Neural crest cell (in vitro differentiated cells): ENCODE results near the gene CACNG7. TPM values are rescaled to one million over a fixed set of nuclear protein-coding genes. Genes with fewer than 3 reads are reported as not detected.

Experiments used
- DNase-seq: peaks from one replicate; pipeline ENCODE4 v3.0.0; 2021; ENCODE audit warnings: low read depth, mixed read lengths, low spot score
- H3K27ac Mint-ChIP-seq: one replicate; pipeline ENCODE4 v1.8.0; 2021; ENCODE audit warnings: mild to moderate bottlenecking, mixed read lengths; ENCODE audit not compliant: unreplicated experiment
- H3K27me3 Mint-ChIP-seq: 2 replicates; pipeline ENCODE4 v1.8.0; 2021; ENCODE audit warnings: low read depth, mild to moderate bottlenecking, mixed read lengths
- H3K36me3 Mint-ChIP-seq: 2 replicates; pipeline ENCODE4 v1.8.0; 2021; ENCODE audit warnings: low read depth, mild to moderate bottlenecking, mixed read lengths
- H3K4me1 Mint-ChIP-seq: 2 replicates; pipeline ENCODE4 v1.8.0; 2021; ENCODE audit warnings: mixed read lengths
- H3K4me3 Mint-ChIP-seq: one replicate; pipeline ENCODE4 v1.8.0; 2021; ENCODE audit warnings: mild to moderate bottlenecking, mixed read lengths
- H3K9me3 Mint-ChIP-seq: 2 replicates; pipeline ENCODE4 v1.8.0; 2021; ENCODE audit warnings: mixed read lengths
- total RNA-seq: library from RNA; stranded (reverse); gene quantifications from 2 replicates; pipeline ENCODE4 v1.2.1, GENCODE V29; 2021
- TF ChIP-seq, protein P1 (sequence below): fragments of 200-600 bp; sonication (generic); conservative IDR thresholded peaks from 2 replicates; pipeline ENCODE4 v1.5.0; 2021; ENCODE audit warnings: antibody characterized with exemption, mild to moderate bottlenecking

The CACNG7 gene
- total RNA-seq, 1 donor from 2014 or later, result 25.3 TPM

DNA sequence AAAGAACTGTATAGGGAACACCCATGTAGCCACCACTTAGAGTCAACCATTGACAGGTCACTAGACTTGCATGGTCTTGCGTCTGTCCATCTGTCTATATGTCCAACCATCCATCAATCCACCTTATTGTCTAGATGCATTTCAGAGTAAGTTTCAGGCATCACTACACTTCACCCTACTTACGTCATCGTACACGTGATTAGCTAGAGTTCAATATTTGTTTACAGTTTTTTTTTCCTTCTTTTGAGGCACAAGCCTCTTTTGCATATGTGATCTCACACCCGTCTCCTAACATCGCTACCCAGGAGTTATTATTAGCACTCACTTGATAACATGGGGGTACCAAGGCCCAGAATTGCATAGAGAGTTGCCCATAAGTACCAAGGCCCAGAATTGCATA, 6.9 kb downstream of the CACNG7 start:
- Mint-ChIP-seq H3K27ac (no peak overlapping the region), H3K4me1 (no peaks in the 10 kb centered on the region), H3K27me3 (peaks cover 18% of the 10 kb centered on the region), H3K4me3 (no peak overlapping the region), H3K36me3 (peaks cover 8% of the 10 kb centered on the region), H3K9me3 (no peaks in the 10 kb centered on the region)
- TF ChIP-seq, protein P1, sequence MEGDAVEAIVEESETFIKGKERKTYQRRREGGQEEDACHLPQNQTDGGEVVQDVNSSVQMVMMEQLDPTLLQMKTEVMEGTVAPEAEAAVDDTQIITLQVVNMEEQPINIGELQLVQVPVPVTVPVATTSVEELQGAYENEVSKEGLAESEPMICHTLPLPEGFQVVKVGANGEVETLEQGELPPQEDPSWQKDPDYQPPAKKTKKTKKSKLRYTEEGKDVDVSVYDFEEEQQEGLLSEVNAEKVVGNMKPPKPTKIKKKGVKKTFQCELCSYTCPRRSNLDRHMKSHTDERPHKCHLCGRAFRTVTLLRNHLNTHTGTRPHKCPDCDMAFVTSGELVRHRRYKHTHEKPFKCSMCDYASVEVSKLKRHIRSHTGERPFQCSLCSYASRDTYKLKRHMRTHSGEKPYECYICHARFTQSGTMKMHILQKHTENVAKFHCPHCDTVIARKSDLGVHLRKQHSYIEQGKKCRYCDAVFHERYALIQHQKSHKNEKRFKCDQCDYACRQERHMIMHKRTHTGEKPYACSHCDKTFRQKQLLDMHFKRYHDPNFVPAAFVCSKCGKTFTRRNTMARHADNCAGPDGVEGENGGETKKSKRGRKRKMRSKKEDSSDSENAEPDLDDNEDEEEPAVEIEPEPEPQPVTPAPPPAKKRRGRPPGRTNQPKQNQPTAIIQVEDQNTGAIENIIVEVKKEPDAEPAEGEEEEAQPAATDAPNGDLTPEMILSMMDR, result no peak
- DNase-seq, result no peak

DNA sequence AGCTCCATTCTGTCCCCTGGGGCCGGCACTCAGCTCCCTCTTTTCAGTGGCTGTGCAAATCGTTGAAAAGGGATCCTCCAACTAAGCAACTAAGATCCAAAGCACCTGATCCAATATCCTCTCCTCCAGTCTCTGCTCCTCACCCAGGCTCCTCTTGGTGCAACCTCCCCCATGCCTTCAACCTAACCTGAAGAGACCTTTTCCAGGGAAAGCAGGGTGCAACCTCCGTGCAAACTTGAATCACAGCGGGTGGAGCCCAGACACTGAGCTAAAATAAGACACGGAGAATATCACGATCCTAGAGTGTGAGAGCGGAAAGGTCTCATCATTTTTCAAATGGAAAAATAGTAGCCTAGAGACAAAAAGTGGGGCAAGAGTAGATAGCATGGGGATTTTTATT, 8.3 kb downstream of the CACNG7 start:
- H3K36me3 Mint-ChIP-seq, result peaks cover 8% of the 10 kb centered on the region

DNA sequence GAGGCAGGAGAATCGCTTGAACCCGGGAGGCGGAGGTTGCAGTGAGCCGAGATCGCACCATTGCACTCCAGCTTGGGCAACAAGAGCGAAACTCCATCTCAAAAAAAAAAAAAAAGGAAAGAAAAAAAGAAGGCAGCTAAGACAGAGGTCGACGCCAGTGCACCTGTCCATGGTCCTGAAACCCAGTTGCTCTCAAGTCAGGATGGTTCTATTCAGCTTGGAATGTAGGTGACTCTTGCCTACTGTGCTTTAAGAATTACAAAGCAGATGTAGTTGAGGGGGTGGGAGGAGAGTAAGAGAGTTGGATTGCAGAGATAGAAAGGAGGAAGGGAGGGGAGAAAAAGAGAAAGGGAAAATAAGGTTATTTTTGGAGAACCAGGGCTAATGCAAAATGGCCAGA, 18.7 kb downstream of the CACNG7 start:
- peaks cover 9% of the 10 kb centered on the region for H3K27me3 Mint-ChIP-seq
- DNase-seq, result peak; percentile 43
- peaks cover 23% of the 10 kb centered on the region for H3K36me3 Mint-ChIP-seq
- no peaks in the 10 kb centered on the region for H3K4me1 Mint-ChIP-seq
- TF ChIP-seq, protein P1, result no peak
- H3K27ac Mint-ChIP-seq, result no peak overlapping the region
- H3K4me3 Mint-ChIP-seq, result no peak overlapping the region
- H3K9me3 Mint-ChIP-seq, result no peaks in the 10 kb centered on the region

More for the DNA sequence above, 8.3 kb downstream of the CACNG7 start:
- peaks cover 4% of the 10 kb centered on the region for H3K27me3 Mint-ChIP-seq
- no peak overlapping the region for H3K27ac Mint-ChIP-seq
- TF ChIP-seq, protein P1, result no peak
- H3K9me3 Mint-ChIP-seq, result no peaks in the 10 kb centered on the region
- no peak overlapping the region for H3K4me3 Mint-ChIP-seq
- no peak for DNase-seq
- no peaks in the 10 kb centered on the region for H3K4me1 Mint-ChIP-seq

DNA sequence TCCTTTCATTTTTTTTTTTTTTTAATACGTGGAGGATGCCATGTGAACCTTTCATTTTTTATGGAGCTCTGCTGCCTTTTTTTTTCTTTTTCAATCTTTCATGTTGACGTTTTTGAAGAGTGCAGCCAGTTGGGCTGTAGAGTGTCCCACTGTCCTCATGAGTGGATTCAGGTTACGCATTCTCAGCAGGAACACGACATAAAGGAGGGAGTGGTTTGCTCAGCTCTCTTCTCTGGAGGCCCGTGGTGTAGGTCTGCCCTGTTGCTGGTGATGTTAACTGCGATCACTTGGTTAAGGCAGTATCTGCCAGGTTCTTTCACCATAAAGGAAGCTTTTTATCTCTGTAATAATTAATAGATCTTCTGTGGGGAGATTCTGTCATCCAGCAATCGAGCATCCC, 27.0 kb downstream of the CACNG7 start:
- Mint-ChIP-seq H3K27me3 (peaks cover 20% of the 10 kb centered on the region), H3K4me3 (no peak overlapping the region), H3K4me1 (no peaks in the 10 kb centered on the region), H3K9me3 (peaks cover 3% of the 10 kb centered on the region), H3K36me3 (peaks cover 12% of the 10 kb centered on the region), H3K27ac (no peak overlapping the region)
- TF ChIP-seq, protein P1, result no peak
- DNase-seq, result no peak

DNA sequence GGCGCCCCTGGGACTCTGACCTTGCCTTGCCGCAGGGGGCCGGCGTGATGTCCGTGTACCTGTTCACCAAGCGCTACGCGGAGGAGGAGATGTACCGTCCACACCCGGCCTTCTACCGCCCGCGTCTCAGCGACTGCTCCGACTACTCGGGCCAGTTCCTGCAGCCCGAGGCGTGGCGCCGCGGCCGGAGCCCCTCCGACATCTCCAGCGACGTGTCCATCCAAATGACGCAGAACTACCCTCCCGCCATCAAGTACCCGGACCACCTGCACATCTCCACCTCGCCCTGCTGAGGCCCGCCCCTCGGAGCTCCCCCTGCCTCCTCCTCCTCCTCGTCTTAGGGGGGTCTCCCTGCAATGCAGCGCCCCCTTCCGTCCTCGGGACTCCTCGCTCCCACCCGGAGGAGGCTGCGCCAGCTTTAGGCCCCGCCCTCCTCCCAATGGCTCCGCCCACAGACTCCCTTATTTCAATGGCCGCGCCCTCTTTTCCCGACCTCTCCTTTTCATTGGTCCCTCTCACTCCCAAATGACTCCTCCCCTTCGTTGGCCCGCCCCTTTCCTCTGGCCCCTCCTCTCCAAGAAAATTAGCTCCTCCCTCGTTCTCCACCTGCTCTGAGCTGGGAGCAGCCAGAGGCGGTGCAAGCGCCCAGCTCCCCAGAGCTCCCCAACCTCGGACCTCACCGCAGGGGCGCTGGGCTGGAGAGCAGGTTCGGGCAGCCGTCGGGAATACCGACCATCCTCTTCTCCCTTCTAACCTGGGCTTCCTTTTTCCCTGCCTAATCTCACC, 33.1 kb downstream of the CACNG7 start:
- peak; percentile 43 for DNase-seq

More for the DNA sequence above, 33.1 kb downstream of the CACNG7 start:
- TF ChIP-seq, protein P1, result peak; percentile 20
- H3K36me3 Mint-ChIP-seq, result peaks cover 12% of the 10 kb centered on the region
- H3K27me3 Mint-ChIP-seq, result peaks cover 74% of the 10 kb centered on the region
- H3K4me1 Mint-ChIP-seq, result peaks cover 4% of the 10 kb centered on the region
- H3K27ac Mint-ChIP-seq, result no peak overlapping the region
- H3K4me3 Mint-ChIP-seq, result no peak overlapping the region
- peaks cover 3% of the 10 kb centered on the region for H3K9me3 Mint-ChIP-seq
